Stomach smooth muscle (tissue), 2 donors: ENCODE measurements around the gene CBY1.
A peak's percentile ranks its signal among the peaks of the same experiment; 100 is the strongest.

Source experiments
- H3K27ac ChIP-seq: one replicate; pipeline ENCODE4 v1.7.0; 2013; ENCODE audit warnings: mild to moderate bottlenecking, low read length, inconsistent platforms
- H3K27me3 ChIP-seq, 2 donors: one replicate each; pipeline ENCODE4 v1.7.0; 2013; ENCODE audit warnings: low read length in 2 of 2; ENCODE audit not compliant: insufficient read depth in 2 of 2, control insufficient read depth in 1 of 2
- H3K36me3 ChIP-seq, 2 donors: one replicate each; pipeline ENCODE4 v1.7.0; 2013; ENCODE audit warnings: low read length in 2 of 2; ENCODE audit not compliant: control insufficient read depth in 2 of 2, insufficient read depth in 2 of 2
- H3K4me1 ChIP-seq: one replicate; pipeline ENCODE4 v1.7.0; 2013; ENCODE audit warnings: low read length; ENCODE audit not compliant: control insufficient read depth, insufficient read depth
- H3K4me3 ChIP-seq, 2 donors: one replicate each; pipeline ENCODE4 v1.7.0; 2013; ENCODE audit warnings: low read length in 2 of 2
- H3K9ac ChIP-seq, 2 donors: one replicate each; pipeline ENCODE4 v1.7.0; 2013; ENCODE audit warnings: low read length in 2 of 2, mild to moderate bottlenecking in 1 of 2
- H3K9me3 ChIP-seq, 2 donors: one replicate each; pipeline ENCODE4 v1.7.0; 2013; ENCODE audit warnings: low read length in 2 of 2; ENCODE audit not compliant: control insufficient read depth in 2 of 2
- donor health status: healthy.
- donor health status: Pancreatic carcinoma.

CBY1 gene

DNA sequence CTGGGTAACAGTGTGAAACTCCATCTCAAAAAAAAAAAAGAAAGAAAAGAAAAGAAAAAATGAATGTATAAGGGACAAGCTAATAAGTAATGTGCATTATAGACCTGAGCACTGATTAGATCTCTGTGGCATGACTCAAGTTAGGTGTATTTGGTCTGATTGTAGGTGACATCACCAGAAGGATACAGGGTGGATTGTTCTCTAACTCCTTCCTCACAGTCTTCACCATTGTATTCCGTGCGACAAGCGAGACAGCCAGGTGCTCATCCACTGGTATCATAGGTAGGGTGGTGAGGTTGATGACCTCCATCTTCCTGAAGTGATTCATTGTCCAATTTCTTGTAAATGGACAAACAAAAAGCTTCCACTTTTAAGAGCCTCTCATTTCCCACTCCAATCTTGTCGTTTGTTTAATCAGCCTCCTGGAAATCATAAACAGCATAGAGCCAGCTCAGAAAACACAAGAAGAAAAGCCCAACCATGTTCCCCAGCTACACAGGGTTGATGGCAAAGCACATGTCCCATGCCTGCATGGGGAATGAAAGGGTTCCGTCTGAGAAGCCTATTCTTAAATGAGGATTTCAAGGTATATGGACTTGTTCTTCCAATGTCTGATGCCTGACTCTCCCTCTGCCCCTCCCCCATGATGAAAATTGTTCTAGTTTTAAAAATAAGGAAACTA is 6.5 kb upstream of the CBY1 start:
- H3K27ac ChIP-seq = no peak overlapping the region
- H3K27me3 ChIP-seq = no peaks in the 10 kb centered on the region
- H3K4me3 ChIP-seq = no peak overlapping the region
- H3K4me1 ChIP-seq = no peaks in the 10 kb centered on the region
- H3K9ac ChIP-seq = no peak overlapping the region
- no peaks in the 10 kb centered on the region for H3K36me3 ChIP-seq
- no peaks in the 10 kb centered on the region for H3K9me3 ChIP-seq

DNA sequence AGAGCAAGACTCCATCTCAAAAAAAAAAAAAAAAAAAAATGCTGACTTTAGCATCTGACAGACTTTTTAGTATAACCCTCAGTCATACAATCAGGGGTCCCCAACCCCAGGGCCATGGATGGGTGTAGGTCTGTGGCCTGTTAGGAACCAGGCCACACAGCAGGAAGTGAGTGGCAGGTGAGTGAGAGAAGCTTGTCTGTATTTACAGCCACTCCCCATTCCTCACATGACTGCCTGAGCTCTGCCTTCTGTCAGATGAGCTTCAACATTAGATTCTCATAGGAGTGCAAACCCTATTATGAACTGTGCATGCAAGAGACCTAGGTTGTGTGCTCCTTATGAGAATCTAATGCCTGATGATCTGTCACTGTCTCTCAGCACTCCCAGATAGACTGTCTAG is 3.6 kb upstream of the CBY1 start:
- H3K27me3 ChIP-seq = no peaks in the 10 kb centered on the region
- no peak overlapping the region for H3K4me3 ChIP-seq
- H3K27ac ChIP-seq = no peak overlapping the region
- no peaks in the 10 kb centered on the region for H3K36me3 ChIP-seq
- H3K9ac ChIP-seq = no peak overlapping the region
- H3K4me1 ChIP-seq = peaks cover 14% of the 10 kb centered on the region
- H3K9me3 ChIP-seq = no peaks in the 10 kb centered on the region

DNA sequence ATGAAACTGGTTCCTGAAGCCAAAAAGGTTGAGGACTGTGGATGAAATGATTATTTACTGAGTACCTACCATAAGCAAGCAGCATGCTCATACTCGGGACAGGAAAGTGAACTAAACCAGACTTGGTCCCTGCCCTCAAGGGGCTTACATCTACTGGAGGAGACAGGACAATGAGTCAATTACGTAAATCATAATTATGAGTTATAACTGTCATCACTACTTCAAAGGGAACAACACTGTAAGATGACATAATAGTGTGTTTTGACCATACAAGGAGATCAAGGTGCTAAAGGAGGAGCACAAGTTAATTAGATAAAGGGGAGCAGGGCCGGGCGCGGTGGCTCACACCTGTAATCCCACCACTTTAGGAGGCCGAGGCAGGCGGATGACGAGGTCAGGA is 2.7 kb upstream of the CBY1 start:
- Histone ChIP-seq H3K36me3 (no peaks in the 10 kb centered on the region), H3K9me3 (no peaks in the 10 kb centered on the region), H3K4me1 (peaks cover 14% of the 10 kb centered on the region), H3K27me3 (no peaks in the 10 kb centered on the region), H3K27ac (no peak overlapping the region), H3K9ac (no peak overlapping the region), H3K4me3 (no peak overlapping the region)

DNA sequence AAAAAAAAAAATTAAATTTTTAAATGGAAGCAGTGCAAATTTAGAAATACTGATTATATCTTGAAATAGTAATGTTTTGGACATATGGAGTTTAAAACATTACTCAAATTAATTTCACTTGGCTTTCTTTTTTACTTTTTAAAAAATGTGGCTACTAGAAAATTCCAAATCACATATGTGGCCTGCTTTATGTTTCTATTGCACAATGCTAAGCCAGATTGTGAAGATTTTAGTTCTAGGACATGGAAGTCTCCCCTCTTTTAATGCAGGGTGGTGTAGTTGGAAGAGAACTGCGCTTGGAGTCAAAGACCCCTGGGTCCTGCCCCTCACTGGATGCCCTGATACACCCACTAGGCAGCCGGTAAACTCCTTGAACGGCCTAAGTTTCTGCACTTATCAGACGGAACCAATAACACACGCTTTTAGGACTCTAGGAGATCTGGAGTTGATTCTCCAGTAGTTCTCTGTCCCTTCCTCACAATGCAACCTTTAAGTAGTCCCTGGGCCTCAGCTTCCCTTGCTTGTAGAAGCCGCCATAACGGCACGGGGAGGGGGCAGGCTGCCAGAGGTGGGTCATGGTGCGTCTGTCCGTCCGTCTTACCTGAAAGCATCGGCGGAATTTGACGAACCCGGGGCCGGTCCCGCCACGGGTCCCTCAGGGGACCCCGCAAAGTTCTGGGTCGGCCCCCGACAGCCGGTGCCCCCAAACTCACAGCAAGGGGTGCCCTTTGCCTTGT is 751 bp upstream of the CBY1 start:
- peak overlapping the region; percentile 91 for H3K27ac ChIP-seq
- H3K27me3 ChIP-seq = no peaks in the 10 kb centered on the region
- H3K4me1 ChIP-seq = peaks cover 14% of the 10 kb centered on the region
- peak overlapping the region; percentile 93 to 94 for H3K4me3 ChIP-seq
- no peaks in the 10 kb centered on the region for H3K9me3 ChIP-seq
- H3K36me3 ChIP-seq = no peaks in the 10 kb centered on the region
- peak overlapping the region; percentile 93 to 98 for H3K9ac ChIP-seq

DNA sequence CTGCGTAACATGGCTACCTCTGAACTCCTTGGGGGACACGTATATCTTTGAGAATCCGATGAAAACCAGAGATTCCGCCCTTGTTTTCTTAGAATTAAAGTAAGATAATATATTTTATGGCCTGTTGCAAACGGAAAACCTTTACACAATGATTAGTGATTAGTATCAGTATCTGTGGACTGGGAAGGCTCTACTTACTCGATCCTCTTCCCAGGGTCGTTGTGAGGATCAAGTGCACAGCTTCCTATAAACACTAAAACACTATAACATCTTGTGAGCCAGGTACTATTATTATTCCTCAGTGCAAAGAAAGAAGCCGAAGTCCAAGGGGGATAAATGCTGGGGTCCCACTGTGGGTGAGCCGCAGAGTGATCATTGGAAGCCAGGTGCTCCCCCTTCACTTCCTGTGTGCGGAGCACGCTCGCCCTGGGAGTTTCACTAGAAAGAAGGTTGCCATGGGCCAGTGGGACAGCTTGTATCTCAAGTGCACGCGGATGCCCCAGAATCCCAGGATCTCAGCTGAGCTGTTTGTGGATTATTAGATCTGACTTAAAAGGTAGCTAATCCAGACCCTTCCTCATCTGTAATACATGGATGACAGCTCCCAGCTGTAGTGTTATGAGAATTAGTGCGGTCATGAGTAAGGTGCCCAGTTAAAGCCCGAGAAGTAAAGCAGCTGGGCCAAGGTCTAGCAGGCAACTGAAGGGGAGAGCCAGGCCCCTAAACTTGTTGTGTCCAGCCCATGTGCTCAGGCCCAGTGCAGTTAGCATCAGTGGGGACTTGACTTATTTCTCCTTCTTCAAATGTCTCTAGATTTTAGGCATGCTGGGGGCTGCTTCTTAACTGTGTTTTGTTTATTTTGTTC is 839 bp downstream of the CBY1 start:
- H3K4me1 ChIP-seq = peaks cover 14% of the 10 kb centered on the region
- H3K27me3 ChIP-seq = no peaks in the 10 kb centered on the region
- peak overlapping the region; percentile 91 for H3K27ac ChIP-seq
- H3K36me3 ChIP-seq = peaks cover 0 to 3% of the 10 kb centered on the region in 2 donors
- H3K4me3 ChIP-seq = peak overlapping the region; percentile 93 to 94
- H3K9me3 ChIP-seq = no peaks in the 10 kb centered on the region
- peak overlapping the region; percentile 93 to 98 for H3K9ac ChIP-seq

DNA sequence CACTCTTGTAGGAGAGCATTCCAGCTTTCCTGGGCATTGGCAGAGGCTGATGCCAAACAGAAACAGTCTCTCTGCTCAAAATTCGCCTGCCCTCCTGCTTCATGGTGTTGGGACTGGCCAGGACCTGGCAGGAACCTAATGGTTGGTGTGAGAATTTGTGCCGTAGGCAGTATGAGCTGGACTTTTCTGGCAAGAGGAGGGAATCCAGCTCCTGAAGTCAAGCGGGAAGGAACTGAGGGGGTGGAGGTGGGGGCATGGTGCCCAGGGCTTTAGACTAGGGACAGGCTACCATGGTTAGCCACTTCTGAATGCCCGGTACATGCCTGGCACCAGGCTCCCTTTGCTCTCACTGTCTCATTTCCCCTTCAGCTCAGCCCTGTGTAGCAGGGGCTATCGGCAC is 18.4 kb downstream of the CBY1 start:
- peaks cover 23 to 24% of the 10 kb centered on the region in 2 donors for H3K36me3 ChIP-seq
- no peaks in the 10 kb centered on the region for H3K27me3 ChIP-seq
- no peaks in the 10 kb centered on the region for H3K9me3 ChIP-seq
- no peak overlapping the region for H3K9ac ChIP-seq
- no peaks in the 10 kb centered on the region for H3K4me1 ChIP-seq
- no peak overlapping the region for H3K4me3 ChIP-seq
- no peak overlapping the region for H3K27ac ChIP-seq

DNA sequence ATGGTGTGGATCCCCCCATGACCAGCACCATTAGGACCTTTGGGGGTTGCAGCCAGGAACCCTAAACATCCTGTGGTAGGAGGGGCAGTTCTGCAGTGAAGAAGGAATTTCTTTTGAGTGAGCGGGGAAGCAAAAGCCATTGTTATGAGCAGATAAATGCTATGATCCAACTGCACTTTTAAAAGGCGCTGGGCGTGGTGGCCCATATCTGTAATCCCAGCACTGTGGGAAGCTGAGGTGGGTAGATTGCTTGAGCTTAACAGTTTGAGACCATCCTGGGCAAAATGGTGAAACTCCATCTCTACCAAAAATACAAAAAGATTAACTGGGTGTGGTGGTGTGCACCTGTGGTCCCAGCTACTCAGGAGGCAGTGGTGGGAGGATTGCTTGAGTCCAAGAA is 19.4 kb downstream of the CBY1 start:
- no peak overlapping the region for H3K27ac ChIP-seq
- H3K36me3 ChIP-seq = peaks cover 21% of the 10 kb centered on the region in 2 donors
- no peaks in the 10 kb centered on the region for H3K4me1 ChIP-seq
- no peaks in the 10 kb centered on the region for H3K9me3 ChIP-seq
- H3K27me3 ChIP-seq = no peaks in the 10 kb centered on the region
- no peak overlapping the region for H3K4me3 ChIP-seq
- H3K9ac ChIP-seq = no peak overlapping the region

DNA sequence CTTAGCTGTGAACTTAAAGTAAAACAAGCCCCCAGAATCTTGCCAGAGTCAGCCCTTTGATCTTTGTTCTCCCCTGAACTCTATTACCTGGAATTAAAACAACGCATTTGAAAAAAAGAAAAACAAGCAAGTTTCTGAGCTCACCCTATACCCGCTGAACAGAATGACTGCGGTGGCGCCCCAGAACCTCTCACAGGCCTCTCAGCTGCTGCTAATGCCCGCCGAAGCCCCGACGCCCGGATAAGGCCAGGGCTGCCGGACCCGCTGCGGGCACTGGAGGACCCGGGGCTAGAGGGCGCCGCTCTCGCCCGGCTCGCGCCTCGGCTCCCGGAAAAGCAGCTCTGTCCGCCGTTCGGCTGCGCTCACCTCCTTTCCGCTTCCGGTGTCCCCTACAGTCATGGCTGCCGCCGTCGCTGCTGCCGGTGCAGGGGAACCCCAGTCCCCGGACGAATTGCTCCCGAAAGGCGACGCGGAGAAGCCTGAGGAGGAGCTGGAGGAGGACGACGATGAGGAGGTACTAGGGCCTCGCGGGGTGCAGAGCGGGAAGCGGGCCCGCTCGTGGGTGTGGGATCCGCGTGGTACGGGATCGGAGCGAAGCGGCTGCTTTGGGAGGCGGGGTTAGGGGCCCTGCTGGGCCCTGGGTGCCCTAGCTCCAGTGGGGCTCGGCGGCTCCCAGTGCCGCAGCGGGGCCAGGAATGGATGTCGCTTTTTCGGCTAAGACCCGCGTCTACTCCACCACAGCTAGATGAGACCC is 25.3 kb downstream of the CBY1 start, which contains the start of gene TOMM22:
Gene TOMM22 (plus strand): TSS at position 376 of the 754 bp plus-strand sequence. CDS start 22 bp downstream, at position 398.
- H3K4me3 ChIP-seq = peak within 1 kb of the TSS; percentile 94 to 97
- peaks cover 26 to 27% of the 10 kb centered on the region in 2 donors for H3K36me3 ChIP-seq
- H3K9ac ChIP-seq = peak within 1 kb of the TSS; percentile 90 to 91
- peaks cover 18% of the 10 kb centered on the region for H3K4me1 ChIP-seq
- no peaks in the 10 kb centered on the region for H3K9me3 ChIP-seq
- H3K27ac ChIP-seq = peak within 1 kb of the TSS; percentile 55
- no peaks in the 10 kb centered on the region for H3K27me3 ChIP-seq

DNA sequence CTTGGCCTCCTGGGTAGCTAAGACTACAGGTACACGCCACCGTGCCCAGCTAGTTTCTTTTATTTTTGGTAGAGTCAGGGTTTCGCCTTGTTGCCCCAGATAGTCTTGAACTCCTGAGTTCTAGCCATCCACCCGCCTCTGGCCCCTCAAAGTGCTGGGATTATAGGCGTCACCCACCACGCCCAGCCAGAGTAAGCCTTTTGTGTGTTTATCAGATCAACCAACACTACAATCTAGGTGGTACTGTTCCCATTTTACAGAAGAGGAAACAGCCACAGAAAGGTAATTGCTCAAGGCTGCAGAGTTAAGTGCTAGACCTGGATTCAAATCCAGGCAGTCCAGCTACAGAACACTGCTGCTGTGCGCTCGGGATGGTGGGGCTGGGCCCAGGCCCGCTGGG is 28.5 kb downstream of the CBY1 start:
- Histone ChIP-seq H3K9ac (no peak overlapping the region), H3K4me1 (peaks cover 18% of the 10 kb centered on the region), H3K27ac (no peak overlapping the region), H3K4me3 (no peak overlapping the region), H3K9me3 (no peaks in the 10 kb centered on the region), H3K36me3 (peaks cover 48 to 49% of the 10 kb centered on the region in 2 donors), H3K27me3 (no peaks in the 10 kb centered on the region)

DNA sequence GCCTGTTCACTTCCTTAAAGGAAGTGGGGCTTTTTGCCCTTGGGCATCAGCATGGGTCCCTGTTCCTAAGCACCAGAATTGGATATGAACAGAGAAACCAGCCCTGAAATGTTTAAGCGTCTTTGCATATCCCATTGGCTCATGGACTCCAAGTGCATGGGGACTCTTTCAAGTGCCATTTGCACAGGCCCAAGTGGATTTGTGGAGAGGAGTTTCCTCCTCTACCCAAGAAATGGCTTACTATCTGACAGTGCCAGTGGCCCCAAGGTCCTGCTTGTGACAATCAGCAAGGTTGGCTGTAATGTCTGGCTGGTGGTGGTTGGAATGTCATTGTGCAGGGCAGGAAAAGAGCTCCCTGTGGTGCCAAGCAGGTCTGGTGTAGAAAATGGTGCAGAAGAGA is 29.3 kb downstream of the CBY1 start:
- no peak overlapping the region for H3K27ac ChIP-seq
- peaks cover 18% of the 10 kb centered on the region for H3K4me1 ChIP-seq
- H3K27me3 ChIP-seq = no peaks in the 10 kb centered on the region
- H3K36me3 ChIP-seq = peaks cover 48 to 49% of the 10 kb centered on the region in 2 donors
- H3K9me3 ChIP-seq = no peaks in the 10 kb centered on the region
- H3K9ac ChIP-seq = no peak overlapping the region
- no peak overlapping the region for H3K4me3 ChIP-seq
